Lower leg skin (tissue), 3 donors: ENCODE results near the gene CEMP1.

ENCODE experiments used
- CTCF ChIP-seq, 3 donors: fragments of 450-650 bp; IDR thresholded peaks; one replicate each; pipeline ENCODE4 v1.5.1; 2016; ENCODE audit warnings: antibody characterized with exemption in 3 of 3, mild to moderate bottlenecking in 3 of 3, moderate library complexity in 2 of 3
- POLR2A ChIP-seq, 2 donors: fragments of 450-650 bp; IDR thresholded peaks; one replicate each; pipeline ENCODE4 v1.6.1; 2016 to 2017; ENCODE audit warnings: antibody characterized with exemption in 2 of 2, mild to moderate bottlenecking in 1 of 2, moderate library complexity in 1 of 2

- TF ChIP-seq CTCF (IDR thresholded peaks at IDR 0.05), result no peak
- no peak for TF ChIP-seq POLR2A (IDR thresholded peaks at IDR 0.05)
Measured at GRCh38 chr16:2508722-2509400, 22.3 kb downstream of the CEMP1 start.
